Suprapubic skin (tissue), 3 donors: ENCODE measurements around the gene KIF16B.

ENCODE experiments used
- CTCF ChIP-seq, 2 donors: fragments of 200-600 bp in 1 of 2; fragments of 450-650 bp in 1 of 2; sonication (generic) in 1 of 2; IDR thresholded peaks; one replicate each; pipeline ENCODE4 v1.5.1; 2016 to 2019; ENCODE audit warnings: antibody characterized with exemption in 2 of 2, mild to moderate bottlenecking in 1 of 2, moderate library complexity in 1 of 2
- EP300 ChIP-seq: sonication (generic); formaldehyde crosslinking; IDR thresholded peaks from one replicate; pipeline ENCODE4 v1.6.1; 2017; ENCODE audit warnings: antibody characterized with exemption
- POLR2A ChIP-seq, 2 donors: fragments of 450-650 bp; IDR thresholded peaks; one replicate each; pipeline ENCODE4 v1.6.1; 2017; ENCODE audit warnings: antibody characterized with exemption in 2 of 2, mild to moderate bottlenecking in 2 of 2, moderate library complexity in 2 of 2

GRCh38 chr20:16583474-16583873 is 10.2 kb upstream of the KIF16B start:
- TF ChIP-seq CTCF (IDR thresholded peaks at IDR 0.05) (no peak), POLR2A (IDR thresholded peaks at IDR 0.05) (no peak), EP300 (no peak)
